H1 (cell line): ENCODE data around the gene ASCC1. TPM values are rescaled to one million over a fixed set of nuclear protein-coding genes. Genes with fewer than 3 reads are reported as not detected.

Source experiments
- BACH1 ChIP-seq: IDR thresholded peaks from 2 replicates; pipeline ENCODE4 v1.6.1; 2012; ENCODE audit warnings: low read length, improper control_type of control experiment
- BRCA1 ChIP-seq: IDR thresholded peaks from 2 replicates; pipeline ENCODE4 v1.6.1; 2012; ENCODE audit warnings: low read depth, low read length, improper control_type of control experiment
- CHD1 ChIP-seq: IDR thresholded peaks from 2 replicates; pipeline ENCODE4 v1.6.1; 2012; ENCODE audit warnings: low read depth, low read length, improper control_type of control experiment
- ZNF274 ChIP-seq: IDR thresholded peaks from 2 replicates; pipeline ENCODE4 v1.7.0; 2012; ENCODE audit warnings: low read length, borderline replicate concordance; ENCODE audit errors: extremely low read depth
- polyA plus RNA-seq, 7 experiments: library from polyadenylated mRNA; depleted of rRNA in 3 of 7; stranded (reverse) in 5 of 7; unstranded in 2 of 7; fragments of >200 nt in 5 of 7; fragments of 200-250 nt in 2 of 7; gene quantifications; 1 replicate in 5 of 7; 2 replicates in 1 of 7; 4 replicates in 1 of 7; pipeline versions ENCODE4 v1.2.1 to v1.2.3, GENCODE V29; 2011 to 2013; ENCODE audit warnings: missing spikeins in 2 of 7, mixed read lengths in 2 of 7
- total RNA-seq: library from RNA; stranded (reverse); fragmentation: NEBNext Ultra II Directional; extraction: Animal tissue kit (Norgen Biotek cat#: 25700); gene quantifications from 2 replicates; pipeline ENCODE4 v1.2.1, GENCODE V29; 2021
- TF ChIP-seq, protein P1 (sequence below): IDR thresholded peaks from 2 replicates; pipeline ENCODE4 v1.6.1; 2011; ENCODE audit warnings: low read length, improper control_type of control experiment

ASCC1 gene
- total and polyA plus RNA-seq, 2 of the 8 experiments (the other 6 are each of a cell fraction or from before 2014, with no cell fraction given) = 25.6 to 35.8 TPM

DNA sequence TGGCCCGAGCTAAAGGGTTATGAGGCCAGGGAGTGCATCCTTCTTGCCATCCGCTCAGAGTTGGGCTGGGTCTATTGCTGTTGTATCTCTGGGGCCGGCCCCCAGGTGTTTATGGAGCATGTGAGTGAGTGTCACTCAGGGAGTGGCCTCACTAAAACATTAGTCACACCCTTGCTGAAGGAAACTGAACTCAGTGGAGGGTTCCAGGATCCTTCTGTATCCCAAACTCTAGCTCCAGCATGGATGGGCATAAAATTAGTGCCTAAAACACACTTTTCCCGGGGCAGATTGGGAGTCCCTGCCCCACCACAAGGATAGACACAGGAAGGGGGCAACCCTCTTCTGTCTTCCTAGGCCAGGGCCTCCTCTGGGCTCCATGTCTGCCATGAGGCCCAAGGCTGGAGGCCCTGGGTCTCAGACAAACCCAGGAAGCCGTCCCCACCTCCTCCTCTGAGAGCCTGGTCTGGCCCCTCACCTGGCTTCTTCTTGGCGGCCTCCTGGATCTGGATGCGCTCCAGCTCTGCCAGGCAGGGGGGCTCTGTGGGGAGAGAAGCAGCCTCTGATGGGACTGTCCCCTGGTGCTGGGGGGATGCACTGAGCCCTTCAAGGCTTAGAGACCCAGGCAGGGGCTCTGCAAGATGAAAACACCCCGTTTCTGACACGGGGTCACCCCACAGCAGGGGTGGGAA is 152.2 kb downstream of the ASCC1 start (continued):
- TF ChIP-seq BACH1 (no peak), BRCA1 (no peak), CHD1 (no peak), ZNF274 (no peak)
- TF ChIP-seq, protein P1, sequence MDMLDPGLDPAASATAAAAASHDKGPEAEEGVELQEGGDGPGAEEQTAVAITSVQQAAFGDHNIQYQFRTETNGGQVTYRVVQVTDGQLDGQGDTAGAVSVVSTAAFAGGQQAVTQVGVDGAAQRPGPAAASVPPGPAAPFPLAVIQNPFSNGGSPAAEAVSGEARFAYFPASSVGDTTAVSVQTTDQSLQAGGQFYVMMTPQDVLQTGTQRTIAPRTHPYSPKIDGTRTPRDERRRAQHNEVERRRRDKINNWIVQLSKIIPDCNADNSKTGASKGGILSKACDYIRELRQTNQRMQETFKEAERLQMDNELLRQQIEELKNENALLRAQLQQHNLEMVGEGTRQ = no peak
